Endothelial cell of umbilical vein (primary cell): ENCODE measurements around the gene LMTK2.

Experiments
- CTCF ChIP-seq, 2 donors: IDR thresholded peaks; 1 replicate in 1 of 2; 2 replicates in 1 of 2; pipeline ENCODE4 v1.5.1; 2011; ENCODE audit warnings: low read length in 2 of 2, mild to moderate bottlenecking in 2 of 2, moderate library complexity in 2 of 2, control low read depth in 1 of 2, inconsistent platforms in 1 of 2, low read depth in 1 of 2; ENCODE audit not compliant: insufficient read depth in 1 of 2; ENCODE audit errors: extremely low read depth in 1 of 2
- EZH2 ChIP-seq: IDR thresholded peaks from 2 replicates; pipeline ENCODE4 v1.6.1; 2012; ENCODE audit warnings: borderline replicate concordance, low read depth, mild to moderate bottlenecking, moderate library complexity, low read length, inconsistent platforms; ENCODE audit not compliant: severe bottlenecking
- FOS ChIP-seq: IDR thresholded peaks from 2 replicates; pipeline ENCODE4 v1.6.1; 2011; ENCODE audit warnings: mild to moderate bottlenecking, low read length, moderate library complexity, borderline replicate concordance; ENCODE audit not compliant: insufficient read depth
- JUN ChIP-seq: IDR thresholded peaks from 2 replicates; pipeline ENCODE4 v1.6.1; 2011; ENCODE audit warnings: borderline replicate concordance, low read depth; ENCODE audit not compliant: insufficient read length, insufficient read depth
- MAX ChIP-seq: IDR thresholded peaks from 2 replicates; pipeline ENCODE4 v1.6.1; 2011; ENCODE audit not compliant: insufficient read depth, insufficient read length
- POLR2A ChIP-seq: IDR thresholded peaks from 2 replicates; pipeline ENCODE4 v1.6.1; 2012; ENCODE audit warnings: low read depth, mild to moderate bottlenecking, control low read depth, low read length
- POLR2AphosphoS5 ChIP-seq: IDR thresholded peaks from 2 replicates; pipeline ENCODE4 v1.6.1; 2012; ENCODE audit warnings: low read depth, mild to moderate bottlenecking, control low read depth, low read length, moderate library complexity; ENCODE audit not compliant: insufficient read depth

DNA sequence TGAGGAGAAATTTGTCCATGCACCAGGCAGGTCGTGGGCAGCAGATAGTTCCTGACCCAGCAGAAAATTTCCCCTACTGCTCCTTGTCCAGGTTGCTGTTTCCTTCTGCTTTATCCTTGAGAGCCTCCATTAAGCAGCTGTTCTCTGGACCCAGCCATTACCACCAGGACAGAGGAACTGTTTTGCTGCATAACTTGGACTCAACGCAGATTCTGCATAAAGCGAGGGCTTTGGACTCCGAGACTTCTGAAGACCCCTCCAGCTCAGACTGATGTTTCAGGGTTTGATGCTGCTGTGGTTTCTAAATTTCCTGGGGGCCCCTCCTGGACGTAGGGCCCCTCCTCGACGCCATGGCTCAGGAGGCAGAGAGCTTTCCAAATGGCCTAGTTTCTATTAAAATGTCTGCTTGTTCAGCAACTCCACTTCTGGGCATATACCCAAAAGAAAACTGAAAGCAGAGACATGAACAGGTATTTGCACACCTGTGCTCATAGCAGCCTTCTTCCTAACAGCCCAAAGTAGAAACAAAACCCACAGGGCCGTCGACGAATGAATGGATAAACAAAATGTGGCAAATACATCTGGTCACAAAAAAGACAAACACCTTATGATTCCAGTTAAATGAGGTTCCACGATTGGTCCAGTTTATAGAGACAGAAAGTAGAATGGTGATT lies 28.3 kb upstream of the LMTK2 start:
- TF ChIP-seq CTCF (IDR thresholded peaks at IDR 0.05; ENCODE audit: extremely low read depth in 1 of 2, insufficient read depth in 1 of 2, low read depth in 1 of 2, low read length in 2 of 2) (no peak), POLR2A (no peak), MAX (no peak), FOS (no peak), POLR2AphosphoS5 (no peak), EZH2 (no peak), JUN (no peak)
